ENCODE data around the gene KRT2. TPM values are rescaled to one million over a fixed set of nuclear protein-coding genes. Genes with fewer than 3 reads are reported as not detected.

The KRT2 gene
- total and polyA plus RNA-seq, 4 donors: not detected

DNA sequence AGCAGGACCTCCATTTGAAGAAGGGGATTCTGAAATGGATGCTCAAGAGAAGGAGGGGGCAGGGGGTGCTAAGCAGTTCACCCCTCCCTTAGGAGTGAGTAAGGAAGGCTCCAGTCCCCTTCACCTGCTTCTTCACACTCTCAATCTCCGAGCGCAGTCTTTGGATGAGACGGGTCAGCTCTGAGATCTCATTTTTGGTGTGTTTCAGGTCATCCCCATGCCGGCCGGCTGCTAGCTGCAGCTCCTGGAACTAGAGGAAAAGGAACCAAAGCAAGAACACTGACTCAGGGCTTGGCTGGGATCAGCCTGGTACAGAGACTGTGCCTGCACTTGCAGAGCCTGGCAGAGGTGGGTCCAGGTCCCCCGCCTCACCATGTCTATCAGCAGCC lies 40.9 kb downstream of the KRT2 start:
- H3K27me3 ChIP-seq (ENCODE audit: control insufficient read depth in 4 of 4, insufficient read depth in 4 of 4, low read length in 3 of 4): peaks cover 0 to 2% (median 0%) of the 10 kb centered on the region in 4 donors
- no peak overlapping the region for H3K9ac ChIP-seq (ENCODE audit: low read depth in 1 of 2, low read length in 2 of 2)
- WGBS: 85% methylated on average over 6 of the region's 6 CpGs
- no peaks in the 10 kb centered on the region for H3K4me1 ChIP-seq (ENCODE audit: control insufficient read depth in 4 of 4, insufficient read depth in 4 of 4, low read length in 3 of 4)
- TF ChIP-seq, protein P1, sequence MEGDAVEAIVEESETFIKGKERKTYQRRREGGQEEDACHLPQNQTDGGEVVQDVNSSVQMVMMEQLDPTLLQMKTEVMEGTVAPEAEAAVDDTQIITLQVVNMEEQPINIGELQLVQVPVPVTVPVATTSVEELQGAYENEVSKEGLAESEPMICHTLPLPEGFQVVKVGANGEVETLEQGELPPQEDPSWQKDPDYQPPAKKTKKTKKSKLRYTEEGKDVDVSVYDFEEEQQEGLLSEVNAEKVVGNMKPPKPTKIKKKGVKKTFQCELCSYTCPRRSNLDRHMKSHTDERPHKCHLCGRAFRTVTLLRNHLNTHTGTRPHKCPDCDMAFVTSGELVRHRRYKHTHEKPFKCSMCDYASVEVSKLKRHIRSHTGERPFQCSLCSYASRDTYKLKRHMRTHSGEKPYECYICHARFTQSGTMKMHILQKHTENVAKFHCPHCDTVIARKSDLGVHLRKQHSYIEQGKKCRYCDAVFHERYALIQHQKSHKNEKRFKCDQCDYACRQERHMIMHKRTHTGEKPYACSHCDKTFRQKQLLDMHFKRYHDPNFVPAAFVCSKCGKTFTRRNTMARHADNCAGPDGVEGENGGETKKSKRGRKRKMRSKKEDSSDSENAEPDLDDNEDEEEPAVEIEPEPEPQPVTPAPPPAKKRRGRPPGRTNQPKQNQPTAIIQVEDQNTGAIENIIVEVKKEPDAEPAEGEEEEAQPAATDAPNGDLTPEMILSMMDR (IDR thresholded peaks at IDR 0.05; ENCODE audit: low read depth, low read length, missing input control): no peak
- TF ChIP-seq SP1 (IDR thresholded peaks at IDR 0.05): no peak
- TF ChIP-seq, protein P2, sequence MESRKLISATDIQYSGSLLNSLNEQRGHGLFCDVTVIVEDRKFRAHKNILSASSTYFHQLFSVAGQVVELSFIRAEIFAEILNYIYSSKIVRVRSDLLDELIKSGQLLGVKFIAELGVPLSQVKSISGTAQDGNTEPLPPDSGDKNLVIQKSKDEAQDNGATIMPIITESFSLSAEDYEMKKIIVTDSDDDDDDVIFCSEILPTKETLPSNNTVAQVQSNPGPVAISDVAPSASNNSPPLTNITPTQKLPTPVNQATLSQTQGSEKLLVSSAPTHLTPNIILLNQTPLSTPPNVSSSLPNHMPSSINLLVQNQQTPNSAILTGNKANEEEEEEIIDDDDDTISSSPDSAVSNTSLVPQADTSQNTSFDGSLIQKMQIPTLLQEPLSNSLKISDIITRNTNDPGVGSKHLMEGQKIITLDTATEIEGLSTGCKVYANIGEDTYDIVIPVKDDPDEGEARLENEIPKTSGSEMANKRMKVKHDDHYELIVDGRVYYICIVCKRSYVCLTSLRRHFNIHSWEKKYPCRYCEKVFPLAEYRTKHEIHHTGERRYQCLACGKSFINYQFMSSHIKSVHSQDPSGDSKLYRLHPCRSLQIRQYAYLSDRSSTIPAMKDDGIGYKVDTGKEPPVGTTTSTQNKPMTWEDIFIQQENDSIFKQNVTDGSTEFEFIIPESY (IDR thresholded peaks at IDR 0.05): no peak
- no peak for TF ChIP-seq EGR1 (IDR thresholded peaks at IDR 0.05; ENCODE audit: low read depth in 2 of 2)
- no peak for TF ChIP-seq GABPA (IDR thresholded peaks at IDR 0.05 in 1 of 2, conservative IDR thresholded peaks at IDR 0.05 in 1 of 2)
- TF ChIP-seq, protein P3, sequence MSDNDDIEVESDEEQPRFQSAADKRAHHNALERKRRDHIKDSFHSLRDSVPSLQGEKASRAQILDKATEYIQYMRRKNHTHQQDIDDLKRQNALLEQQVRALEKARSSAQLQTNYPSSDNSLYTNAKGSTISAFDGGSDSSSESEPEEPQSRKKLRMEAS (IDR thresholded peaks at IDR 0.05): no peak
- TF ChIP-seq, protein P4, sequence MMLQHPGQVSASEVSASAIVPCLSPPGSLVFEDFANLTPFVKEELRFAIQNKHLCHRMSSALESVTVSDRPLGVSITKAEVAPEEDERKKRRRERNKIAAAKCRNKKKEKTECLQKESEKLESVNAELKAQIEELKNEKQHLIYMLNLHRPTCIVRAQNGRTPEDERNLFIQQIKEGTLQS (IDR thresholded peaks at IDR 0.05): no peak
- TF ChIP-seq YY1 (IDR thresholded peaks at IDR 0.05): no peak
- TF ChIP-seq RAD21 (IDR thresholded peaks at IDR 0.05): no peak
- TF ChIP-seq HNF4G (IDR thresholded peaks at IDR 0.05): no peak
- no peak for TF ChIP-seq FOXA2 (IDR thresholded peaks at IDR 0.05)
- TF ChIP-seq, protein P5, sequence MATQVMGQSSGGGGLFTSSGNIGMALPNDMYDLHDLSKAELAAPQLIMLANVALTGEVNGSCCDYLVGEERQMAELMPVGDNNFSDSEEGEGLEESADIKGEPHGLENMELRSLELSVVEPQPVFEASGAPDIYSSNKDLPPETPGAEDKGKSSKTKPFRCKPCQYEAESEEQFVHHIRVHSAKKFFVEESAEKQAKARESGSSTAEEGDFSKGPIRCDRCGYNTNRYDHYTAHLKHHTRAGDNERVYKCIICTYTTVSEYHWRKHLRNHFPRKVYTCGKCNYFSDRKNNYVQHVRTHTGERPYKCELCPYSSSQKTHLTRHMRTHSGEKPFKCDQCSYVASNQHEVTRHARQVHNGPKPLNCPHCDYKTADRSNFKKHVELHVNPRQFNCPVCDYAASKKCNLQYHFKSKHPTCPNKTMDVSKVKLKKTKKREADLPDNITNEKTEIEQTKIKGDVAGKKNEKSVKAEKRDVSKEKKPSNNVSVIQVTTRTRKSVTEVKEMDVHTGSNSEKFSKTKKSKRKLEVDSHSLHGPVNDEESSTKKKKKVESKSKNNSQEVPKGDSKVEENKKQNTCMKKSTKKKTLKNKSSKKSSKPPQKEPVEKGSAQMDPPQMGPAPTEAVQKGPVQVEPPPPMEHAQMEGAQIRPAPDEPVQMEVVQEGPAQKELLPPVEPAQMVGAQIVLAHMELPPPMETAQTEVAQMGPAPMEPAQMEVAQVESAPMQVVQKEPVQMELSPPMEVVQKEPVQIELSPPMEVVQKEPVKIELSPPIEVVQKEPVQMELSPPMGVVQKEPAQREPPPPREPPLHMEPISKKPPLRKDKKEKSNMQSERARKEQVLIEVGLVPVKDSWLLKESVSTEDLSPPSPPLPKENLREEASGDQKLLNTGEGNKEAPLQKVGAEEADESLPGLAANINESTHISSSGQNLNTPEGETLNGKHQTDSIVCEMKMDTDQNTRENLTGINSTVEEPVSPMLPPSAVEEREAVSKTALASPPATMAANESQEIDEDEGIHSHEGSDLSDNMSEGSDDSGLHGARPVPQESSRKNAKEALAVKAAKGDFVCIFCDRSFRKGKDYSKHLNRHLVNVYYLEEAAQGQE (IDR thresholded peaks at IDR 0.05): no peak
- no peak for TF ChIP-seq JUND (IDR thresholded peaks at IDR 0.05)
- TF ChIP-seq FOXA1 (IDR thresholded peaks at IDR 0.05): no peak
- no peaks in the 10 kb centered on the region for H3K36me3 ChIP-seq (ENCODE audit: control insufficient read depth in 4 of 4, insufficient read depth in 3 of 4, low read depth in 1 of 4, low read length in 3 of 4)
- no peaks in the 10 kb centered on the region for H3K9me3 ChIP-seq (ENCODE audit: control insufficient read depth in 4 of 4, low read length in 3 of 4)
- no peak overlapping the region for H3K27ac ChIP-seq (ENCODE audit: low read depth in 1 of 2, low read length in 2 of 2)
- no peak for DNase-seq (ENCODE audit: low spot score)
- no peak overlapping the region for H3K4me3 ChIP-seq (ENCODE audit: low read depth in 1 of 3, low read length in 3 of 3)

DNA sequence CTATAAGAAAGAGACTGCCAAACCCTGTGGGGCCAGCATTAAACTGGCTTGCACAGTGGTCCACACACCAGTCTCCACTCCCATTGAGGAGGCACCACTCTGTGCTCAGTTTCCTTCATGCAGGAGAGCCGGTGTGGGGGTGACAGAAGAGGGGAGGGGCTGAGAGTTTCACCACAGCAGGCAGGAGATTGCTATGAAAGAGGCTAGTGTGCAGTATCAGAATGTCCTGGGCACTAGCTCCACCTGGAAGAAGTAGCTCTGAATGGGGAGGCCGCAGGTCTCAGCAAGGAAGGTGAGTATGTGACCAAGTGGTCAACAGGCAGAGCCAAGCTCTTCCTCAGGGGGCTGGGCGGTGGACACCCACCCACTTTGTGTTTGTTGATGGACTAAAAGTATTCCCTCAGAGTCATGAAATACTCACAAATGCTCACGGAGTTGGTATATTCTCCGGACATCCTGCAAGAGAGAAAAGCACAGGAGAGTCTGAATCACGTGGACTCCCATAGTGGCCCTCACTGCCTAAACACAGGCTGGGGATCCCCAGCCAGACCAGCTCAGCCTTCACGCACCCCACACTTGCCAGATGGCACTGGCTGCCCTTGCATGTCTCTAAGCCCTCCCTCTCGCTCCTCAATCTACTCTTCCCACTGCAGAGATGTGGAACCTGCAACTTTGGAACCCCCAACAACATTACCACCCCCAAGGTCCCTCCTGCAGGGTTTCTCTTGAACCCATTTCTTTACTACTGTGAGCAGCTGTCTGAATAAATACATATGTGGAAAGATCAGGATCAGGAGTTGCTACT lies 43.0 kb downstream of the KRT2 start:
- no peak overlapping the region for H3K27ac ChIP-seq (ENCODE audit: low read depth in 1 of 2, low read length in 2 of 2)
- H3K9me3 ChIP-seq (ENCODE audit: control insufficient read depth in 4 of 4, low read length in 3 of 4): no peaks in the 10 kb centered on the region
- 65% methylated on average over 8 of the region's 8 CpGs for WGBS
- H3K27me3 ChIP-seq (ENCODE audit: control insufficient read depth in 4 of 4, insufficient read depth in 4 of 4, low read length in 3 of 4): peaks cover 0 to 3% (median under 1%) of the 10 kb centered on the region in 4 donors
- DNase-seq (ENCODE audit: low spot score): no peak
- H3K4me1 ChIP-seq (ENCODE audit: control insufficient read depth in 4 of 4, insufficient read depth in 4 of 4, low read length in 3 of 4): no peaks in the 10 kb centered on the region
- no peak overlapping the region for H3K4me3 ChIP-seq (ENCODE audit: low read depth in 1 of 3, low read length in 3 of 3)
- H3K9ac ChIP-seq (ENCODE audit: low read depth in 1 of 2, low read length in 2 of 2): no peak overlapping the region
- H3K36me3 ChIP-seq (ENCODE audit: control insufficient read depth in 4 of 4, insufficient read depth in 3 of 4, low read depth in 1 of 4, low read length in 3 of 4): no peaks in the 10 kb centered on the region
- no peak for TF ChIP-seq SP1 (IDR thresholded peaks at IDR 0.05)
- no peak for TF ChIP-seq GABPA (IDR thresholded peaks at IDR 0.05 in 1 of 2, conservative IDR thresholded peaks at IDR 0.05 in 1 of 2)
- TF ChIP-seq YY1 (IDR thresholded peaks at IDR 0.05): no peak
- TF ChIP-seq RAD21 (IDR thresholded peaks at IDR 0.05): no peak
- no peak for TF ChIP-seq NR2F2 (IDR thresholded peaks at IDR 0.05)

Data from liver (tissue), 9 donors.